Choroid plexus epithelial cell (primary cell): Measurements from ENCODE around the gene PICALM.
"Not testable (repeated sequence)": the region's sequence is repeated elsewhere in the genome, so short reads cannot be mapped to it uniquely, and the experiment has no call there.

ENCODE experiments used
- DNase-seq: peaks from one replicate; pipeline ENCODE4 v3.0.0-alpha.2; 2010; ENCODE audit warnings: low read depth
- H3K4me3 ChIP-seq: 2 replicates; pipeline ENCODE4 v1.5.1; 2011; ENCODE audit warnings: low read depth, mild to moderate bottlenecking, control low read depth, low read length, moderate library complexity
- CTCF ChIP-seq: conservative IDR thresholded peaks from 2 replicates; pipeline ENCODE4 v1.5.1; 2011; ENCODE audit warnings: low read depth, mild to moderate bottlenecking, control low read depth, inconsistent platforms, low read length, moderate library complexity

PICALM gene

DNA sequence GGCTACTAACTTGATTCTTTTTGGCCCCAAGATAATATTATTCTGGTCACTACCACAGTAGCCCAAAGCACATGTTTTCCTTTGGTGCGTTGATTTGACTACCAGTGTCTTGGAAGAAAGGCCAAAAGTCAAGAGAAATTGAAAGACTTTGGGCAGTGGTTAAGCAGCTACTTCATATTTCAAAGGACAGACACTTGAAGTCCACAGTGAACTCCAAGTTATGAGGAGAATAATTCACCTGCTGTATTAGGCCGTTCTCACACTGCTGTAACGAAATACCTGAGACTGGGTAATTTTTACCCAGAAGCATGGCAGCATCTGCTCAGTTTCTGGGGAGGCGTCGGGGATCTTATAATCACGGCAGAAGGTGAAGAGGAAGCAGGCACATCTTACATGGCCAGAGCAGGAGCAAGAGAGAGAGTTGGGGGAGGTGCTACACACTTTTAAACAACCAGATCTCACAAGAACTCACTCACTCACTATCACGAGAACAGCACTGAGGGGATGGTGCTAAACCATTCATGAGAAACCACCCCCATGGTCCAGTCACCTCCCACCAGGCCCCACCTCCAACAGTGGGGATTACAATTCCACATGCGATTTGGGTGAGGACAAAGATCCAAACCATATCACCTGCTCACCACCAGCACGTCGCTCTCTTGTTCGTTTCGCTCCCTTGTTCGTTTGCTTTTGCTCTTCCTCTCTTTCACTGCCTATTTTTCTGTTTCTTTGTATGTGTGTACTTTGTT is 40.2 kb upstream of the PICALM start:
- no peak for TF ChIP-seq CTCF
- no peak for DNase-seq
- no peak overlapping the region for H3K4me3 ChIP-seq

DNA sequence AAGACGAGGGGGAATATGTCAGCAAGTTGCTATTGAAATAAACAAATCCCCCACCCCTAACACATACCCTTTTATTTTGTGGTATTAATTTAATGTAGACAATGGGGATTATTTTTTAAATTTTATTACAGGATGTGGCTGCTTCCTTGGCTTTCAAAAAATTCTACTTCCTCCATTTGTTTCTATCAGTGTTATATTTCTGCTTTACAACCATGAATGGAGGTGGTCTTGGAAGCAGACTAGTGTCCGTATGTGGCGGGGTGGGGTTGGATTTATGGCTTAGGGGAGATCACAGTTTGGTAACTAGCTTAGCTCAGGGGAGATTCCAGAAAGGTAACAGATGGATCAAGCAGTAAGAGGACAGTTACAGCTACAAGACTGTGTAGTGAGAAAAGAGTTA is 39.3 kb upstream of the PICALM start:
- DNase-seq, result no peak
- TF ChIP-seq CTCF, result no peak
- H3K4me3 ChIP-seq, result no peak overlapping the region

DNA sequence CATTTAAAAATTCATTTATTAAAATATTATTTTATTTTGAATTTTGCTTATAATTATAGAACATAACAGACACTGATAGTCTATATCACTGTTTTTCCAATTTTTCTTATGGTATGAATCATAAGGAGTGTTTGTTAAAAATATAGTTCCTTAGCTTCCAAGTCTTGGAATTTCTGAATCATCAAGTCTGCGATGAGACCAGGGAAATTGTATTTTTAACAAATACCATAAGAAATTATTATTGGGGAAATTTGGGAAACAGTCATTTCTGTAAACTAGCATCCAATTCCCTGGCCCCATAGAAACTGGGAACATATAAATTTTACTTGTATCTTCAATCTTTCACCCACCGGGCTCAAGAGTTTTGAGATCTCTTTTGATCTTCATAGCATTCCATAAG is 38.0 kb upstream of the PICALM start:
- peak; percentile 9 for DNase-seq
- H3K4me3 ChIP-seq, result no peak overlapping the region
- no peak for TF ChIP-seq CTCF

DNA sequence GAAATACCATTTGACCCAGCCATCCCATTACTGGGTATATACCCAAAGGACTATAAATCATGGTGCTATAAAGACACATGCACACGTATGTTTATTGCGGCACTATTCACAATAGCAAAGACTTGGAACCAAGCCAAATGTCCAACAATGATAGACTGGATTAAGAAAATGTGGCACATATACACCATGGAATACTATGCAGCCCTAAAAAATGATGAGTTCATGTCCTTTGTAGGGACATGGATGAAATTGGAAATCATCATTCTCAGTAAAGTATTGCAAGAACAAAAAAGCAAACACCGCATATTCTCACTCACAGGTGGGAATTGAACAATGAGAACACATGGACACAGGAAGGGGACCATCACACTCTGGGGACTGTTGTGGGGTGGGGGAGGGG is 37.1 kb upstream of the PICALM start:
- DNase-seq, H3K4me3 ChIP-seq: not testable (repeated sequence)

DNA sequence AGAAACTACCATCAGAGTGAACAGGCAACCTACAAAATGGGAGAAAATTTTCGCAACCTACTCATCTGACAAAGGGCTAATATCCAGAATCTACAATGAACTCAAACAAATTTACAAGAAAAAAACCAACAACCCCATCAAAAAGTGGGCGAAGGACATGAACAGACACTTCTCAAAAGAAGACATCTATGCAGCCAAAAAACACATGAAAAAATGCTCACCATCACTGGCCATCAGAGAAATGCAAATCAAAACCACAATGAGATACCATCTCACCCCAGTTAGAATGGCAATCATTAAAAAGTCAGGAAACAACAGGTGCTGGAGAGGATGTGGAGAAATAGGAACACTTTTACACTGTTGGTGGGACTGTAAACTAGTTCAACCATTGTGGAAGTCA is 36.7 kb upstream of the PICALM start:
- DNase-seq, H3K4me3 ChIP-seq: not testable (repeated sequence)

DNA sequence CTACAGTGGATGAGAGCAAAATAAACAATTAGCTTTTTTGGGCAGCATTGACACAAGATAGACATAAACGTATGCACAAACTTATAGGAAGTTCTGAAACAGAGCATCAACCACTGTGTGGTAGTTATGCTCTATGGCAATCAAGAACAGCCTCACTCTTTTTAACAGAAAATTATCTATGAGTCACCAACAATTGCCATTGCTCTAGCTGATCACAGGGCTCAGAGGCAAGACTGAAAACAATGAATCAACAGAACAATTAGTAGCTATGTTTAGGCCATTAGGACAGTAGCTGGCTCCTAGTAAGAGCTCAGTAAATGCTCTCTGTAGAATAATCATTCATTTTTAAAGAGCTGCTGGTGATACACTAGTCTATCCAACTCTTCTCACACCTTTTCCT is 34.9 kb upstream of the PICALM start:
- no peak overlapping the region for H3K4me3 ChIP-seq
- peak; percentile 17 for DNase-seq
- no peak for TF ChIP-seq CTCF

- DNase-seq, result peak; percentile 11
- no peak overlapping the region for H3K4me3 ChIP-seq
- TF ChIP-seq CTCF, result no peak
Observed at GRCh38 chr11:86101941-86102407, 33.1 kb upstream of the PICALM start.

GRCh38 chr11:86101493-86101892 is 32.6 kb upstream of the PICALM start:
- TF ChIP-seq CTCF, result no peak
- H3K4me3 ChIP-seq, result no peak overlapping the region
- DNase-seq, result peak; percentile 34
